ENCODE results near the gene PABPN1L. TPM values are rescaled to one million over a fixed set of nuclear protein-coding genes. Genes with fewer than 3 reads are reported as not detected.

The PABPN1L gene
- total RNA-seq, 1 experiment from 2014 or later: not detected

- Histone ChIP-seq H4K20me1 (ENCODE audit: insufficient read depth, low read depth, low read length) (no peaks in the 10 kb centered on the region), H3K36me3 (ENCODE audit: insufficient read depth, low read length) (no peaks in the 10 kb centered on the region), H3K9me3 (ENCODE audit: low read length) (no peaks in the 10 kb centered on the region), H3K27me3 (ENCODE audit: low read length) (no peaks in the 10 kb centered on the region), H3K4me3 (ENCODE audit: low read length) (no peak overlapping the region), H3K4me1 (ENCODE audit: low read length) (no peaks in the 10 kb centered on the region), H3K79me2 (ENCODE audit: low read length) (no peaks in the 10 kb centered on the region), H3K27ac (ENCODE audit: low read length) (no peak overlapping the region), H3K9me2 (replicated peaks; ENCODE audit: insufficient read depth, low read length) (no peaks in the 10 kb centered on the region), H3K4me2 (ENCODE audit: low read depth, low read length, poor library complexity, severe bottlenecking) (no peak overlapping the region), H3K9ac (ENCODE audit: low read length) (no peak overlapping the region), H2AFZ (ENCODE audit: low read length) (no peak overlapping the region)
- no peak for DNase-seq
These were observed 44.9 kb upstream of the PABPN1L start for GRCh38 chr16:88911136-88911945.

- Histone ChIP-seq H3K27ac (ENCODE audit: low read length) (no peak overlapping the region), H4K20me1 (ENCODE audit: insufficient read depth, low read depth, low read length) (no peaks in the 10 kb centered on the region), H3K4me2 (ENCODE audit: low read depth, low read length, poor library complexity, severe bottlenecking) (no peak overlapping the region), H3K9me3 (ENCODE audit: low read length) (no peaks in the 10 kb centered on the region), H3K27me3 (ENCODE audit: low read length) (no peaks in the 10 kb centered on the region), H2AFZ (ENCODE audit: low read length) (no peak overlapping the region), H3K9ac (ENCODE audit: low read length) (no peak overlapping the region), H3K4me3 (ENCODE audit: low read length) (no peak overlapping the region), H3K9me2 (replicated peaks; ENCODE audit: insufficient read depth, low read length) (no peaks in the 10 kb centered on the region), H3K36me3 (ENCODE audit: insufficient read depth, low read length) (no peaks in the 10 kb centered on the region), H3K79me2 (ENCODE audit: low read length) (no peaks in the 10 kb centered on the region), H3K4me1 (ENCODE audit: low read length) (no peaks in the 10 kb centered on the region)
- no peak for DNase-seq
These were observed 44.0 kb upstream of the PABPN1L start for GRCh38 chr16:88910284-88911135.

DNA sequence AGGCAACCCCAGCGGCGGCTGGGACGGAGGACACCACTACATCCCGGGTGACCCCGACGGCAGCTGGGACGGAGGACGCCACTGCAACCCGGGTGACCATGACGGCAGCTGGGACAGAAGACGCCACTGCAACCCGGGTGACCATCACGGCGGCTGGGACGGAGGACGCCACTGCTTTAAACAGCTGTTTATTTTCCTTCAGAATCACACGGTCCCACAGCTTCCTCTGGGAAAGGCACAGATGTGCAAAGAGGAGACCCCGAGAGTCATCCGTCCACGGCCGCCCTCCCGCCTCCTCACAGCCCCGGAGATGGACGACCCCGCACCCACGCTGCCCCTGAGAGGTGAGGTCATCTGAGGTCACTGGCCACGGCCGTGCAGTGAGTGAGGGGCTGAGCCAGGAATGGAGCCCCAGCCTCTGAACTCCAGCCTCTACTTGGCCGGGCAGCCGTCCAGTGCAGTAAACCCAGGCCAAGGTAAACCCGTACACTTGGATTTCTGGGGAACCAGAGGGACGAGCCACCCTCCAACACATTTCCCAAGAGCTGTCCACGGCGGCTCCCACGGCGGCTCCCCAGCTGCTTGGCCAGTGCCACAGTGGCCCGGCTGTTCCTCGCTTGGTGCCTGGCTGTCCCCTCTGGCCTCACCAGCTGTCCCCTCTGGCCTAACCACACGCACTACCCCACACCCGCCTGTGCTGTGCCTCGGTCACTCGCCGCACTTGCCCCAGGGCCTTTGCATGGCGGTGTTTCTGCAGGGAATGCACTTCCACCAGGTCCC, 43.2 kb upstream of the PABPN1L start:
- Histone ChIP-seq H3K36me3 (ENCODE audit: insufficient read depth, low read length) (no peaks in the 10 kb centered on the region), H3K27ac (ENCODE audit: low read length) (no peak overlapping the region), H3K79me2 (ENCODE audit: low read length) (no peaks in the 10 kb centered on the region), H4K20me1 (ENCODE audit: insufficient read depth, low read depth, low read length) (no peaks in the 10 kb centered on the region), H3K27me3 (ENCODE audit: low read length) (no peaks in the 10 kb centered on the region), H3K4me2 (ENCODE audit: low read depth, low read length, poor library complexity, severe bottlenecking) (no peak overlapping the region), H3K4me3 (ENCODE audit: low read length) (no peak overlapping the region), H3K9me2 (replicated peaks; ENCODE audit: insufficient read depth, low read length) (no peaks in the 10 kb centered on the region), H3K9me3 (ENCODE audit: low read length) (no peaks in the 10 kb centered on the region), H3K4me1 (ENCODE audit: low read length) (peaks cover 2% of the 10 kb centered on the region; the same call in 1 of the 2 replicates), H3K9ac (ENCODE audit: low read length) (no peak overlapping the region), H2AFZ (ENCODE audit: low read length) (no peak overlapping the region)
- no peak for DNase-seq

DNA sequence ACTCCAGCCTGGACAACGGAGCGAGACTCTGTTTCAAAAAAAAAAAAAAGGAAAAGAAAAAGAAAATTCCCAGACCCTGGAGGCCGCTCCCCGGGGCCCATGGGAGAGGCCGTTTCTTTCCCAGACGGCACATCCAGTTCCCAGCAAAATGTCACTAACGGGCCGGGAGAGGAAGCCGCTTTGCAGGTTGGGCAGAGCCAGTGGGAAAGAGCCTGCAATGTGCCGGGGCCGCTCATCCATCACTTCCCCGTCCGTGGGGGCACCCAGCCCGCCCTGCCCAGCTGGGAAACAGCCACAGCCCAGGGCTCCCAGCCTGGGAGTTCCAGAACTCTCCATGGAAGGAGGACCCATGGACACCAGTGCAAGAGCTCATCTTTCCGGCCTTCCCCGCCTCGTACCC, 41.8 kb upstream of the PABPN1L start:
- Histone ChIP-seq H3K4me2 (ENCODE audit: low read depth, low read length, poor library complexity, severe bottlenecking) (no peak overlapping the region), H3K9me2 (replicated peaks; ENCODE audit: insufficient read depth, low read length) (no peaks in the 10 kb centered on the region), H3K36me3 (ENCODE audit: insufficient read depth, low read length) (no peaks in the 10 kb centered on the region), H4K20me1 (ENCODE audit: insufficient read depth, low read depth, low read length) (no peaks in the 10 kb centered on the region), H2AFZ (ENCODE audit: low read length) (no peak overlapping the region), H3K9ac (ENCODE audit: low read length) (no peak overlapping the region), H3K79me2 (ENCODE audit: low read length) (no peaks in the 10 kb centered on the region), H3K27ac (ENCODE audit: low read length) (no peak overlapping the region), H3K4me3 (ENCODE audit: low read length) (no peak overlapping the region), H3K9me3 (ENCODE audit: low read length) (no peaks in the 10 kb centered on the region), H3K4me1 (ENCODE audit: low read length) (peaks cover 2% of the 10 kb centered on the region; the same call in 1 of the 2 replicates), H3K27me3 (ENCODE audit: low read length) (no peaks in the 10 kb centered on the region)
- no peak for DNase-seq

DNA sequence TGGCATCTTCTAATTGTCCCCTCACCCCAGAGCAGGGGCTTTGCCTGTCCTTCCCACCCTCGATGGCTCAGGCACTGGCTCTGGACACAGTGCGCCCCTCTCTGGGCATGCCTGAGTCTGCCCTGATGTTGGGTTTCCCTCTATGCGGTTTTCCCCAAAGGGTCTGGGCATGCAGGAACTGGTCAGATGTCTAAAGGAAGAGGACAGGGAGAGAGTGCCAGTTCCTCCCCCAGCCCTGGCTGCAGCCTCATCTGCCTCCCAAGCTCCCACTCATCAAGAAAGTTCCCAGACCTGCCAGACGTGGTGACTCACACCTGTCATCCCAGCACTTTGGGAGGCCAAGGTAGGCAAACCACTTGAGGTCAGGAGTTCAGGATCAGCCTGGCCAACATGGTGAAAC, 41.3 kb upstream of the PABPN1L start:
- no peak overlapping the region for H3K27ac ChIP-seq (ENCODE audit: low read length)
- H4K20me1 ChIP-seq (ENCODE audit: insufficient read depth, low read depth, low read length): no peaks in the 10 kb centered on the region
- no peak overlapping the region for H3K4me3 ChIP-seq (ENCODE audit: low read length)
- no peaks in the 10 kb centered on the region for H3K27me3 ChIP-seq (ENCODE audit: low read length)
- no peaks in the 10 kb centered on the region for H3K36me3 ChIP-seq (ENCODE audit: insufficient read depth, low read length)
- no peaks in the 10 kb centered on the region for H3K9me3 ChIP-seq (ENCODE audit: low read length)
- H2AFZ ChIP-seq (ENCODE audit: low read length): no peak overlapping the region
- no peaks in the 10 kb centered on the region for H3K9me2 ChIP-seq (replicated peaks; ENCODE audit: insufficient read depth, low read length)
- H3K4me1 ChIP-seq (ENCODE audit: low read length): peaks cover 2% of the 10 kb centered on the region; the same call in 1 of the 2 replicates
- H3K79me2 ChIP-seq (ENCODE audit: low read length): no peaks in the 10 kb centered on the region
- DNase-seq: no peak
- H3K4me2 ChIP-seq (ENCODE audit: low read depth, low read length, poor library complexity, severe bottlenecking): no peak overlapping the region
- no peak overlapping the region for H3K9ac ChIP-seq (ENCODE audit: low read length)

DNA sequence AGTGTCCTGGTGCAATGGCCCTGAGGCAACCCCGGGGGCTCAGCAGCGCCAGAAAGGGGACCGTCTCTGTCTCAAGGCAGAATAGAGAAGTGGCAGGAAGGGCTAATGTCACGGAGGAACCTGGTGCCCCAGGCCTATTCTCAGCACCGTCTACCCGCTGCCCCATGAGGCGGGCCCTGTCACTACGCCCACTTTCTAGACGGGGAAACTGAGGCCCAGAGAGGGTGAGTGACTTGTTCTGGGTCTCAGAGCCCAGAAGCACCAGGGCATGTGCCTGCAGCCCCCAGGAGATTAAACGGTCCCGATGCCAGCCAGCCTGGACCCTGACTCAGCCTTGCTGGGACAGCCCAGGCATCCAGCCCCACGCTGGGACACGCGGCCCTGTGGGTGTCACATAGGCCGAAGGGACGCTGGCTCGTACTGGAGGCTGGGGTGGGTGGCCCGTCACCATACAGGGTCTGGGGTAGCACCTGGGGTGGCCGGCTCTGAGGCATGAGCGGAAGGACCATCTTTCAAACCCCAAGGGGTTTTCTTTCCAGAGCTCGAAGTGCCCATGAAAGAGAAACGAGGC, 40.2 kb upstream of the PABPN1L start:
- Histone ChIP-seq H3K4me1 (ENCODE audit: low read length) (peaks cover 2% of the 10 kb centered on the region; the same call in 1 of the 2 replicates), H4K20me1 (ENCODE audit: insufficient read depth, low read depth, low read length) (no peaks in the 10 kb centered on the region), H3K9me3 (ENCODE audit: low read length) (no peaks in the 10 kb centered on the region), H3K27ac (ENCODE audit: low read length) (no peak overlapping the region), H3K4me3 (ENCODE audit: low read length) (no peak overlapping the region), H3K4me2 (ENCODE audit: low read depth, low read length, poor library complexity, severe bottlenecking) (no peak overlapping the region), H3K79me2 (ENCODE audit: low read length) (no peaks in the 10 kb centered on the region), H3K36me3 (ENCODE audit: insufficient read depth, low read length) (no peaks in the 10 kb centered on the region), H3K9ac (ENCODE audit: low read length) (no peak overlapping the region), H3K27me3 (ENCODE audit: low read length) (no peaks in the 10 kb centered on the region), H2AFZ (ENCODE audit: low read length) (no peak overlapping the region), H3K9me2 (replicated peaks; ENCODE audit: insufficient read depth, low read length) (no peaks in the 10 kb centered on the region)
- no peak for DNase-seq

GRCh38 chr16:88906020-88906419, 39.6 kb upstream of the PABPN1L start:
- Histone ChIP-seq H4K20me1 (ENCODE audit: insufficient read depth, low read depth, low read length) (no peaks in the 10 kb centered on the region), H3K9ac (ENCODE audit: low read length) (no peak overlapping the region), H3K4me3 (ENCODE audit: low read length) (no peak overlapping the region), H3K4me1 (ENCODE audit: low read length) (peaks cover 2% of the 10 kb centered on the region; the same call in 1 of the 2 replicates), H3K36me3 (ENCODE audit: insufficient read depth, low read length) (no peaks in the 10 kb centered on the region), H3K79me2 (ENCODE audit: low read length) (no peaks in the 10 kb centered on the region), H3K27me3 (ENCODE audit: low read length) (no peaks in the 10 kb centered on the region), H3K27ac (ENCODE audit: low read length) (no peak overlapping the region), H2AFZ (ENCODE audit: low read length) (no peak overlapping the region), H3K9me2 (replicated peaks; ENCODE audit: insufficient read depth, low read length) (no peaks in the 10 kb centered on the region), H3K4me2 (ENCODE audit: low read depth, low read length, poor library complexity, severe bottlenecking) (no peak overlapping the region), H3K9me3 (ENCODE audit: low read length) (no peaks in the 10 kb centered on the region)
- no peak for DNase-seq
